Hepatic stellate cell (primary cell): Measurements from ENCODE around the gene MCUB.

Source experiments
- DNase-seq: peaks from one replicate; pipeline ENCODE4 v3.0.0; 2011; ENCODE audit warnings: low spot score

The MCUB gene

GRCh38 chr4:109729718-109730618 lies 169.9 kb downstream of the MCUB start, which contains the start of gene PLA2G12A:
TSS of gene PLA2G12A (minus strand) at chr4:109730070. CDS start at chr4:109729809, 261 bp downstream.
- peak; percentile 72 for DNase-seq

GRCh38 chr4:109730619-109731545 lies 170.8 kb downstream of the MCUB start:
- DNase-seq = no peak

GRCh38 chr4:109733728-109734127 lies 173.7 kb downstream of the MCUB start:
- DNase-seq = no peak

- DNase-seq = no peak
Measured at GRCh38 chr4:109735566-109736365, 175.7 kb downstream of the MCUB start.
